MM.1S (cell line): ENCODE data around the gene MTA3.

Experiments used
- DNase-seq: peaks from one replicate; pipeline ENCODE4 v3.0.0-alpha.2; 2015
- H2AFZ ChIP-seq: fragments of 300-600 bp; sonication (generic); 2 replicates; pipeline ENCODE4 v1.6.0; 2016; ENCODE audit warnings: antibody characterized with exemption, low read length
- H3F3A ChIP-seq: fragments of 300-600 bp; sonication (generic); 2 replicates; pipeline ENCODE4 v1.6.1; 2016; ENCODE audit warnings: mild to moderate bottlenecking, antibody characterized with exemption, low read length, moderate library complexity, mixed read lengths; ENCODE audit not compliant: insufficient read depth
- H3K27ac ChIP-seq: fragments of 300-600 bp; sonication (generic); 2 replicates; pipeline ENCODE4 v1.5.1; 2016; ENCODE audit warnings: mild to moderate bottlenecking, low read length
- H3K27me3 ChIP-seq: fragments of 300-600 bp; sonication (generic); replicated peaks from 2 replicates; pipeline ENCODE4 v1.6.0; 2016; ENCODE audit warnings: low read length; ENCODE audit not compliant: insufficient read depth
- H3K36me3 ChIP-seq: fragments of 300-600 bp; sonication (generic); replicated peaks from 2 replicates; pipeline ENCODE4 v1.6.1; 2016; ENCODE audit warnings: mild to moderate bottlenecking, low read length, mixed read lengths; ENCODE audit not compliant: insufficient read depth
- H3K4me1 ChIP-seq: fragments of 300-600 bp; sonication (generic); 2 replicates; pipeline ENCODE4 v1.6.1; 2016; ENCODE audit warnings: low read length, mixed read lengths
- H3K4me2 ChIP-seq: fragments of 300-600 bp; sonication (generic); 2 replicates; pipeline ENCODE4 v1.6.0; 2016; ENCODE audit warnings: low read depth, low read length
- H3K4me3 ChIP-seq: fragments of 300-600 bp; sonication (generic); 2 replicates; pipeline ENCODE4 v1.5.1; 2016; ENCODE audit warnings: low read length, mixed read lengths
- H3K79me2 ChIP-seq: fragments of 300-600 bp; sonication (generic); 2 replicates; pipeline ENCODE4 v1.6.1; 2016; ENCODE audit warnings: mixed run types, low read length, mixed read lengths
- H3K9ac ChIP-seq: fragments of 300-600 bp; sonication (generic); 2 replicates; pipeline ENCODE4 v1.6.1; 2016; ENCODE audit warnings: low read length, mixed read lengths
- H3K9me2 ChIP-seq: fragments of 300-600 bp; sonication (generic); replicated peaks from 2 replicates; pipeline ENCODE4 v1.6.1; 2016; ENCODE audit warnings: mild to moderate bottlenecking, low read length, mixed read lengths; ENCODE audit not compliant: insufficient read depth
- H3K9me3 ChIP-seq: fragments of 300-600 bp; sonication (generic); replicated peaks from 2 replicates; pipeline ENCODE4 v1.6.1; 2016; ENCODE audit warnings: mild to moderate bottlenecking, low read length, mixed read lengths; ENCODE audit not compliant: insufficient read depth
- H4K20me1 ChIP-seq: fragments of 300-600 bp; sonication (generic); 2 replicates; pipeline ENCODE4 v1.6.1; 2016; ENCODE audit warnings: mild to moderate bottlenecking, low read length, moderate library complexity, mixed read lengths; ENCODE audit not compliant: insufficient read depth
- CTCF ChIP-seq: fragments of 300-600 bp; sonication (generic); IDR thresholded peaks from 2 replicates; pipeline ENCODE4 v1.5.1; 2016; ENCODE audit warnings: antibody characterized with exemption, low read length, mixed read lengths
- EZH2 ChIP-seq: fragments of 300-600 bp; sonication (generic); optimal IDR thresholded peaks from 2 replicates; pipeline ENCODE3; 2017; ENCODE audit warnings: low read depth, mild to moderate bottlenecking, antibody characterized with exemption, low read length, mixed read lengths
- EZH2phosphoT487 ChIP-seq: fragments of 300-600 bp; sonication (generic); IDR thresholded peaks from 2 replicates; pipeline ENCODE4 v1.6.1; 2018; ENCODE audit warnings: antibody characterized with exemption, low read length

MTA3 gene

GRCh38 chr2:42752314-42752713, 183.9 kb downstream of the MTA3 start:
- H3K4me3 ChIP-seq, result no peak overlapping the region
- no peak overlapping the region for H2AFZ ChIP-seq
- H3K9me3 ChIP-seq, result no peaks in the 10 kb centered on the region
- TF ChIP-seq EZH2 (no peak), EZH2phosphoT487 (no peak), CTCF (no peak)
- no peak overlapping the region for H3K4me2 ChIP-seq
- H3K36me3 ChIP-seq, result no peaks in the 10 kb centered on the region
- no peak overlapping the region for H3K9ac ChIP-seq
- no peaks in the 10 kb centered on the region for H3K4me1 ChIP-seq
- no peaks in the 10 kb centered on the region for H3F3A ChIP-seq
- H4K20me1 ChIP-seq, result no peaks in the 10 kb centered on the region
- no peaks in the 10 kb centered on the region for H3K27me3 ChIP-seq
- H3K27ac ChIP-seq, result no peak overlapping the region
- H3K9me2 ChIP-seq, result no peaks in the 10 kb centered on the region
- no peak for DNase-seq
- no peaks in the 10 kb centered on the region for H3K79me2 ChIP-seq

- Histone ChIP-seq H4K20me1 (no peaks in the 10 kb centered on the region), H3K9me3 (no peaks in the 10 kb centered on the region), H3K79me2 (no peaks in the 10 kb centered on the region), H3K27ac (no peak overlapping the region), H3K9me2 (no peaks in the 10 kb centered on the region), H3K27me3 (no peaks in the 10 kb centered on the region), H3K4me2 (no peak overlapping the region), H3K4me3 (no peak overlapping the region), H3F3A (no peaks in the 10 kb centered on the region), H3K4me1 (no peaks in the 10 kb centered on the region), H3K9ac (no peak overlapping the region), H2AFZ (no peak overlapping the region), H3K36me3 (no peaks in the 10 kb centered on the region)
- TF ChIP-seq CTCF, result no peak
- no peak for TF ChIP-seq EZH2phosphoT487
- TF ChIP-seq EZH2, result no peak
- DNase-seq, result no peak
These were observed 184.7 kb downstream of the MTA3 start for GRCh38 chr2:42752816-42753813.

GRCh38 chr2:42754021-42754775, 185.8 kb downstream of the MTA3 start:
- Histone ChIP-seq H3F3A (no peaks in the 10 kb centered on the region), H3K4me1 (no peaks in the 10 kb centered on the region), H3K4me2 (no peak overlapping the region), H4K20me1 (no peaks in the 10 kb centered on the region), H3K27ac (no peak overlapping the region), H3K9me3 (no peaks in the 10 kb centered on the region), H2AFZ (no peak overlapping the region), H3K79me2 (no peaks in the 10 kb centered on the region), H3K9me2 (no peaks in the 10 kb centered on the region), H3K36me3 (no peaks in the 10 kb centered on the region), H3K27me3 (no peaks in the 10 kb centered on the region), H3K9ac (no peak overlapping the region), H3K4me3 (no peak overlapping the region)
- DNase-seq, result no peak
- TF ChIP-seq CTCF (no peak), EZH2 (no peak), EZH2phosphoT487 (no peak)
